Measurements from ENCODE around the gene SORCS3. TPM values are rescaled to one million over a fixed set of nuclear protein-coding genes. Genes with fewer than 3 reads are reported as not detected.

The SORCS3 gene
- polyA plus RNA-seq, 1 donor from 2014 or later, result 9.8 TPM

- Histone ChIP-seq H3K9me3 (ENCODE audit: low read length) (no peaks in the 10 kb centered on the region), H3K9me2 (ENCODE audit: insufficient read depth, low read length) (no peaks in the 10 kb centered on the region), H3K4me2 (ENCODE audit: low read length) (no peak overlapping the region), H3K79me2 (replicated peaks; ENCODE audit: insufficient read depth, low read length) (no peaks in the 10 kb centered on the region), H3K36me3 (ENCODE audit: insufficient read depth, low read length) (no peaks in the 10 kb centered on the region), H3K27ac (ENCODE audit: low read length) (no peak overlapping the region), H4K20me1 (ENCODE audit: insufficient read depth) (no peaks in the 10 kb centered on the region), H3F3A (ENCODE audit: insufficient read depth, low read length, poor library complexity, severe bottlenecking) (no peaks in the 10 kb centered on the region), H3K27me3 (ENCODE audit: insufficient read depth, low read depth, low read length) (no peaks in the 10 kb centered on the region), H3K9ac (ENCODE audit: low read length) (no peak overlapping the region), H3K4me3 (ENCODE audit: low read length) (no peak overlapping the region), H2AFZ (ENCODE audit: low read depth, low read length) (no peak overlapping the region)
- no peak for TF ChIP-seq REST (IDR thresholded peaks at IDR 0.05; ENCODE audit: borderline replicate concordance)
- no peak for TF ChIP-seq SMC3 (conservative IDR thresholded peaks at IDR 0.05; ENCODE audit: poor library complexity)
- no peak for TF ChIP-seq EZH2 (IDR thresholded peaks at IDR 0.05; ENCODE audit: borderline replicate concordance, insufficient read depth, low read length, poor library complexity, severe bottlenecking)
- no peak for TF ChIP-seq POLR2AphosphoS5 (IDR thresholded peaks at IDR 0.05)
- no peak for TF ChIP-seq EP300 (conservative IDR thresholded peaks at IDR 0.05; ENCODE audit: poor library complexity, severe bottlenecking)
- TF ChIP-seq, protein P1, sequence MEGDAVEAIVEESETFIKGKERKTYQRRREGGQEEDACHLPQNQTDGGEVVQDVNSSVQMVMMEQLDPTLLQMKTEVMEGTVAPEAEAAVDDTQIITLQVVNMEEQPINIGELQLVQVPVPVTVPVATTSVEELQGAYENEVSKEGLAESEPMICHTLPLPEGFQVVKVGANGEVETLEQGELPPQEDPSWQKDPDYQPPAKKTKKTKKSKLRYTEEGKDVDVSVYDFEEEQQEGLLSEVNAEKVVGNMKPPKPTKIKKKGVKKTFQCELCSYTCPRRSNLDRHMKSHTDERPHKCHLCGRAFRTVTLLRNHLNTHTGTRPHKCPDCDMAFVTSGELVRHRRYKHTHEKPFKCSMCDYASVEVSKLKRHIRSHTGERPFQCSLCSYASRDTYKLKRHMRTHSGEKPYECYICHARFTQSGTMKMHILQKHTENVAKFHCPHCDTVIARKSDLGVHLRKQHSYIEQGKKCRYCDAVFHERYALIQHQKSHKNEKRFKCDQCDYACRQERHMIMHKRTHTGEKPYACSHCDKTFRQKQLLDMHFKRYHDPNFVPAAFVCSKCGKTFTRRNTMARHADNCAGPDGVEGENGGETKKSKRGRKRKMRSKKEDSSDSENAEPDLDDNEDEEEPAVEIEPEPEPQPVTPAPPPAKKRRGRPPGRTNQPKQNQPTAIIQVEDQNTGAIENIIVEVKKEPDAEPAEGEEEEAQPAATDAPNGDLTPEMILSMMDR (IDR thresholded peaks at IDR 0.05; ENCODE audit: poor library complexity, severe bottlenecking), result no peak
- TF ChIP-seq RAD21 (conservative IDR thresholded peaks at IDR 0.05), result no peak
- no peak for TF ChIP-seq TAF1 (IDR thresholded peaks at IDR 0.05; ENCODE audit: low read depth)
- no peak for TF ChIP-seq MXI1 (conservative IDR thresholded peaks at IDR 0.05; ENCODE audit: poor library complexity, severe bottlenecking)
Observed at GRCh38 chr10:104773105-104773504, 132.0 kb downstream of the SORCS3 start.

DNA sequence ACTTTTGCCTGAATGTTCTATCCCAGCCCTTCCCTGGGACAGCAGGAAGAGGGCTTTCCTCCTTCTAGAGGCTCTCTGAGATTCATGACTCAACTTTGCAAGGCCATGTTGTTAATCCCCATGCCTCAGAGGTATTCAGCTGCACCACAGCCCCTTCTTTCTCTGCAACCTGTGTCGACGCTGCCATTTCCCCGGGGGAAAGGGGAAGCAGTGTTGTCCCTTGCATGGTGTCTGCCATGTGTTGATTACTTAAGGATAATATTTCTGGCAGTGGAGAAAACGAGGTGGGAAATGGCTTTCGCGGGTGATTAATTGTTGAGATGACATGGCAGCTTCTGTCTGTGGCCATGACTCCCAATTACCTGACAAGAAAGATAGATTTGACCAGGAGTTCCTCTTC is 133.1 kb downstream of the SORCS3 start:
- H4K20me1 ChIP-seq (ENCODE audit: insufficient read depth), result no peaks in the 10 kb centered on the region
- no peak for TF ChIP-seq RAD21 (conservative IDR thresholded peaks at IDR 0.05)
- TF ChIP-seq REST (IDR thresholded peaks at IDR 0.05; ENCODE audit: borderline replicate concordance), result no peak
- no peak for TF ChIP-seq MXI1 (conservative IDR thresholded peaks at IDR 0.05; ENCODE audit: poor library complexity, severe bottlenecking)
- no peak for TF ChIP-seq TAF1 (IDR thresholded peaks at IDR 0.05; ENCODE audit: low read depth)
- no peak for TF ChIP-seq SMC3 (conservative IDR thresholded peaks at IDR 0.05; ENCODE audit: poor library complexity)
- no peak for TF ChIP-seq EP300 (conservative IDR thresholded peaks at IDR 0.05; ENCODE audit: poor library complexity, severe bottlenecking)
- no peak for TF ChIP-seq POLR2AphosphoS5 (IDR thresholded peaks at IDR 0.05)
- TF ChIP-seq, protein P1 (IDR thresholded peaks at IDR 0.05; ENCODE audit: poor library complexity, severe bottlenecking), result no peak
- no peak for TF ChIP-seq EZH2 (IDR thresholded peaks at IDR 0.05; ENCODE audit: borderline replicate concordance, insufficient read depth, low read length, poor library complexity, severe bottlenecking)
- no peaks in the 10 kb centered on the region for H3F3A ChIP-seq (ENCODE audit: insufficient read depth, low read length, poor library complexity, severe bottlenecking)
- no peaks in the 10 kb centered on the region for H3K9me3 ChIP-seq (ENCODE audit: low read length)
- no peaks in the 10 kb centered on the region for H3K27me3 ChIP-seq (ENCODE audit: insufficient read depth, low read depth, low read length)
- no peak overlapping the region for H3K4me3 ChIP-seq (ENCODE audit: low read length)
- no peaks in the 10 kb centered on the region for H3K36me3 ChIP-seq (ENCODE audit: insufficient read depth, low read length)
- H2AFZ ChIP-seq (ENCODE audit: low read depth, low read length), result no peak overlapping the region
- no peaks in the 10 kb centered on the region for H3K79me2 ChIP-seq (replicated peaks; ENCODE audit: insufficient read depth, low read length)
- no peaks in the 10 kb centered on the region for H3K9me2 ChIP-seq (ENCODE audit: insufficient read depth, low read length)
- no peak overlapping the region for H3K27ac ChIP-seq (ENCODE audit: low read length)
- H3K9ac ChIP-seq (ENCODE audit: low read length), result no peak overlapping the region
- H3K4me2 ChIP-seq (ENCODE audit: low read length), result no peak overlapping the region
